ENCODE results near the gene PCDH8. TPM values are rescaled to one million over a fixed set of nuclear protein-coding genes. Genes with fewer than 3 reads are reported as not detected.

PCDH8 gene
- total RNA-seq, 1 experiment from 2014 or later, result 2.1 TPM

- Histone ChIP-seq H3T11ph (ENCODE audit: low read length) (no peak overlapping the region), H3K4me2 (ENCODE audit: insufficient read depth, insufficient read length, low read length) (peak overlapping the region; percentile 31), H3K4ac (ENCODE audit: low read depth, low read length) (no peak overlapping the region), H3K79me1 (ENCODE audit: insufficient read depth, low read depth, low read length, poor library complexity, severe bottlenecking) (no peaks in the 10 kb centered on the region), H4K8ac (replicated peaks; ENCODE audit: insufficient read length, low read depth, low read length) (no peak overlapping the region), H3K14ac (ENCODE audit: insufficient read depth, low read length) (no peak overlapping the region), H2BK15ac (ENCODE audit: low read depth, low read length) (no peak overlapping the region), H2AK5ac (ENCODE audit: insufficient read length, low read length) (no peak overlapping the region), H3K18ac (ENCODE audit: insufficient read length, low read depth, low read length) (no peak overlapping the region), H3K27ac (ENCODE audit: insufficient read length, low read depth, low read length) (no peak overlapping the region), H3K9ac (ENCODE audit: extremely low read depth, insufficient read length, low read length) (no peak overlapping the region), H3K56ac (ENCODE audit: insufficient read length, low read depth, low read length) (no peak overlapping the region), H3K23me2 (ENCODE audit: insufficient read length, low read depth, low read length, poor library complexity, severe bottlenecking) (no peaks in the 10 kb centered on the region), H3K9me3 (ENCODE audit: control insufficient read depth, low read depth, low read length) (no peaks in the 10 kb centered on the region), H4K5ac (ENCODE audit: insufficient read length, low read depth, low read length) (no peak overlapping the region), H2BK5ac (ENCODE audit: insufficient read length, low read length) (no peak overlapping the region), H2BK120ac (ENCODE audit: low read depth, low read length, poor library complexity, severe bottlenecking) (no peak overlapping the region), H3K4me1 (ENCODE audit: insufficient read depth, low read length) (peaks cover 12% of the 10 kb centered on the region), H3K27me3 (ENCODE audit: insufficient read depth, low read length) (peaks cover 10% of the 10 kb centered on the region; the same call in 1 of the 2 replicates), H2AFZ (ENCODE audit: low read length) (no peak overlapping the region), H3K23ac (ENCODE audit: insufficient read length, low read depth, low read length) (no peak overlapping the region), H2BK20ac (ENCODE audit: low read depth, low read length, poor library complexity, severe bottlenecking) (no peak overlapping the region), H4K91ac (ENCODE audit: insufficient read length, low read depth, low read length) (no peak overlapping the region), H3K79me2 (ENCODE audit: insufficient read depth, low read length) (no peaks in the 10 kb centered on the region), H2BK12ac (ENCODE audit: insufficient read length, low read depth, low read length) (no peak overlapping the region), H4K20me1 (ENCODE audit: control insufficient read depth, insufficient read depth, insufficient read length) (no peaks in the 10 kb centered on the region)
- WGBS (ENCODE audit: extremely low coverage, insufficient read length, low lambda C conversion rate), result no CpG with 5 or more reads among the region's 6 CpGs
- H3K4me1 Mint-ChIP-seq, result peaks cover 67 to 69% of the 10 kb centered on the region in 2 experiments
- peak overlapping the region in 2 of 3 experiments; percentile 45 to 61; a peak in 4 of 7 replicates for H3K27ac Mint-ChIP-seq
- peaks cover 18 to 24% of the 10 kb centered on the region in 2 experiments for H3K9me3 Mint-ChIP-seq
- peak; percentile 56 for DNase-seq
- H3K27me3 Mint-ChIP-seq (ENCODE audit: low read depth), result peaks cover 86% of the 10 kb centered on the region
- peak overlapping the region; percentile 21 to 35; a peak in 3 of 5 replicates for H3K4me3 Mint-ChIP-seq
- TF ChIP-seq CTCF (conservative IDR thresholded peaks at IDR 0.05), result no peak
- H3K36me3 Mint-ChIP-seq (ENCODE audit: insufficient read depth in 1 of 3, low read depth in 3 of 3), result peaks cover 5 to 23% (median 15%) of the 10 kb centered on the region in 3 experiments
Measured at GRCh38 chr13:52879950-52880741, 31.7 kb upstream of the PCDH8 start.
